GM23248 (cell line): ENCODE results near the gene IL10.

Source experiments
- EZH2 ChIP-seq: fragments of 200-600 bp; sonication (generic); IDR thresholded peaks from 2 replicates; pipeline ENCODE4 v1.6.1; 2018; ENCODE audit warnings: antibody characterized with exemption, mild to moderate bottlenecking; ENCODE audit not compliant: insufficient read depth, poor library complexity, severe bottlenecking
- EZH2phosphoT487 ChIP-seq: fragments of 200-600 bp; sonication (generic); IDR thresholded peaks from 2 replicates; pipeline ENCODE4 v1.6.1; 2018; ENCODE audit warnings: antibody characterized with exemption, moderate library complexity, mild to moderate bottlenecking, low read depth; ENCODE audit not compliant: insufficient read depth

DNA sequence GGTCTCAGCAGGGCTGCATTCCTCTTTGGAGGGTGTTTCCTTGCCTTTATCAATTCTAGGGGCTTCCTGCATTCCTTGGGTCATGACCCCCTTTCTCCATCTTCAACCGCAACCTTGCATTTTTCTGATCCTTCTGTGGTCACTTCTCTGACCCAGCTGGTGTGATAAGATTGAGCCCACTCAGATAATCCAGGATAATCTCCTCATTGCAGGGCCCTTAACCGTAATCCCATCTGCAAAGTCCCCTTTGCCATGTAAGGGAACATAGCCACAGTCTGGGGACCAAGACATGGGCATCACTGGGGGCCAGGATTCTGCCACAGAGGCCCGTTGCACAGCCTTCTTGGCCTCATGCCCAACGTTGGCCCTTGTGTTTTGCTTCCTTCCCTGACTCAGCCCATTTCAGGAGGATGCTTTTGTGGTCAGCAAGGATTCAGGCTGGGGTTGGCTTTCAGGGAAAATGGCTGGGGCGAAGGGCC, 36.7 kb downstream of the IL10 start:
- no peak for TF ChIP-seq EZH2phosphoT487
- TF ChIP-seq EZH2, result no peak
